Measurements from ENCODE around the gene SAG. TPM values are rescaled to one million over a fixed set of nuclear protein-coding genes. Genes with fewer than 3 reads are reported as not detected.
"Not testable (repeated sequence)": the region's sequence is repeated elsewhere in the genome, so short reads cannot be mapped to it uniquely, and the experiment has no call there.

SAG gene
- total and polyA plus RNA-seq, 3 experiments from 2014 or later: not detected

DNA sequence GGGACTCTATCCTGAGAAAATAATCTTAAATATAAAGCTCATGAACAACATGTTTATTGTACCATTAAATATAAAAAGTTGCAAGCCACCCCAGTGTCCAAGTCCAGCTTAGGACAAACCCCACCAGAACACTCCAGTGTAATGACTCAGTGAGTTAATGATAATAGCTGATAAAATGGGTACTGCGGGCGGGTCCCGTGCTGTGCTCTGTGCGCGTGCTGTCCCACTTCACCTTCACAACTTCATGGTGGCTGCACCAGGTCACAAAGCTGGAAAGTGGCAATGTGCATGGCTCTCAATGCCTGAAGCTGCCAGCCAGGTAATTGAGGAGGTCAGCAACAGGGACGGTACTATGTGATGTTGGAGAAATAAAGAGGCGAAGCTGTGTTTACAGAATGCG is 65.2 kb downstream of the SAG start:
- Histone ChIP-seq H3K9me3 (ENCODE audit: low read length) (no peaks in the 10 kb centered on the region), H3K36me3 (ENCODE audit: insufficient read depth, low read length) (no peaks in the 10 kb centered on the region), H3K27ac (ENCODE audit: low read depth, low read length) (no peak overlapping the region), H3K4me3 (ENCODE audit: low read length) (no peak overlapping the region), H3K27me3 (ENCODE audit: insufficient read depth, low read length, poor library complexity, severe bottlenecking) (no peaks in the 10 kb centered on the region), H3K4me1 (ENCODE audit: insufficient read depth, low read length) (no peaks in the 10 kb centered on the region)
- CTCF ChIA-PET: interaction anchor here (2.1 kb wide), 1 partner anchor 18 kb away, joined by 8 read pairs; the partner anchor contains the start of gene DGKD
- Mint-ChIP-seq H3K27ac (peak overlapping the region in 2 of 8 donors; percentile 50 to 58), H3K36me3 (peaks cover 6 to 43% (median 15%) of the 10 kb centered on the region in 3 donors), H3K9me3 (no peaks in the 10 kb centered on the region), H3K4me3 (no peak overlapping the region), H3K27me3 (no peaks in the 10 kb centered on the region), H3K4me1 (peaks cover 34 to 53% (median 44%) of the 10 kb centered on the region in 3 donors)
- no peak for DNase-seq
- POLR2A ChIA-PET: interaction anchor here (0.6 kb wide), 1 partner anchor 74 kb away, joined by 3 read pairs; no protein-coding TSS in a partner anchor

DNA sequence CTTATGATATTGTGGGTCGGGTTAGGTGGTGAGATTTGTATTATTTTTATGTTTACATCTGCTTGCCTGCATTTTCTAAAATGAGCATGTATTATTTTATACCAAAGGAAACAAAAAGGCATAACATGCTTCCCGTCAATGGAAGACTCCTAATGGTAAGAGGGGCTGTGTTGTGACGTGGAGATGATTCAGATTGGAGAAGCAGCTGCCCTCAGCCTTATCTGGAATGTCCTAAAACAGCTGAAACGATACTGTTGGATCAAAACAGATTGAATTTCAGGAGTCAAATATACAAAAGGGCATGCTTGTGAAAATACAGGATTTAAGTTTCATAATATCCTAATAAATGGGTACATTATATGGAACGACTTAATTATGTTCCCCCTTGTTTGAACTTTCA is 65.7 kb downstream of the SAG start:
- Mint-ChIP-seq H3K4me1 (peaks cover 34 to 53% (median 43%) of the 10 kb centered on the region in 3 donors), H3K27me3 (no peaks in the 10 kb centered on the region), H3K36me3 (peaks cover 6 to 42% (median 15%) of the 10 kb centered on the region in 3 donors), H3K27ac (peak overlapping the region in 1 of 8 donors; percentile 10), H3K9me3 (no peaks in the 10 kb centered on the region), H3K4me3 (no peak overlapping the region)
- no peaks in the 10 kb centered on the region for H3K4me1 ChIP-seq (ENCODE audit: insufficient read depth, low read length)
- ChIA-PET POLR2A (interaction anchor here (0.6 kb wide), 1 partner anchor 75 kb away, joined by 3 read pairs; no protein-coding TSS in a partner anchor), CTCF (interaction anchor here (2.1 kb wide), 1 partner anchor 19 kb away, joined by 8 read pairs; the partner anchor contains the start of gene DGKD)
- H3K27me3 ChIP-seq (ENCODE audit: insufficient read depth, low read length, poor library complexity, severe bottlenecking): no peaks in the 10 kb centered on the region
- no peak overlapping the region for H3K4me3 ChIP-seq (ENCODE audit: low read length)
- H3K27ac ChIP-seq (ENCODE audit: low read depth, low read length): no peak overlapping the region
- no peaks in the 10 kb centered on the region for H3K9me3 ChIP-seq (ENCODE audit: low read length)
- DNase-seq: no peak
- no peaks in the 10 kb centered on the region for H3K36me3 ChIP-seq (ENCODE audit: insufficient read depth, low read length)

DNA sequence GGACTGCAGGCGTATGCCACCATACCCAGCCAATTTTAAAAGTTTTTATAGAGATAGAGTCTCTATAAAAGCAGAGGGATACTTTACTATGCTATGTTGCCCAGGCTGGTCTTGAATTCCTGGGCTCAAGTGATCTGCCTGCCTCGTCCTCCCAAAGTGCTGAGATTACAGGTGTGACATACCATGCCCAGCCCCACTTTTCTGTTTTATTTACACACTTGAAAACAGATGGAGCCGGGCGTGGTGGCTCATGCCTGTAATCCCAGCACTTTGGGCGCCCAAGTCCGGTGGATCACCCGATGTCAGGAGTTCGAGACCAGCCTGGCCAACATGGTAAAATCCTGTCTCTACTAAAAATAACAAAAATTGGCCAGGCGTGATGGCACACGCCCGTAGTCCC is 67.2 kb downstream of the SAG start:
- H3K27ac Mint-ChIP-seq: peak overlapping the region in 1 of 8 donors; percentile 46
- H3K9me3 Mint-ChIP-seq; H3K27me3 Mint-ChIP-seq; H3K9me3 ChIP-seq (ENCODE audit: low read length); H3K27ac ChIP-seq (ENCODE audit: low read depth, low read length); H3K4me1 ChIP-seq (ENCODE audit: insufficient read depth, low read length); POLR2A ChIA-PET; H3K4me3 Mint-ChIP-seq; DNase-seq; H3K36me3 ChIP-seq (ENCODE audit: insufficient read depth, low read length); H3K27me3 ChIP-seq (ENCODE audit: insufficient read depth, low read length, poor library complexity, severe bottlenecking); H3K4me3 ChIP-seq (ENCODE audit: low read length): not testable (repeated sequence)
- peaks cover 34 to 52% (median 44%) of the 10 kb centered on the region in 3 donors for H3K4me1 Mint-ChIP-seq
- H3K36me3 Mint-ChIP-seq: peaks cover 6 to 42% (median 13%) of the 10 kb centered on the region in 3 donors
- CTCF ChIA-PET: interaction anchor here (2.1 kb wide), 1 partner anchor 20 kb away, joined by 8 read pairs; the partner anchor contains the start of gene DGKD

DNA sequence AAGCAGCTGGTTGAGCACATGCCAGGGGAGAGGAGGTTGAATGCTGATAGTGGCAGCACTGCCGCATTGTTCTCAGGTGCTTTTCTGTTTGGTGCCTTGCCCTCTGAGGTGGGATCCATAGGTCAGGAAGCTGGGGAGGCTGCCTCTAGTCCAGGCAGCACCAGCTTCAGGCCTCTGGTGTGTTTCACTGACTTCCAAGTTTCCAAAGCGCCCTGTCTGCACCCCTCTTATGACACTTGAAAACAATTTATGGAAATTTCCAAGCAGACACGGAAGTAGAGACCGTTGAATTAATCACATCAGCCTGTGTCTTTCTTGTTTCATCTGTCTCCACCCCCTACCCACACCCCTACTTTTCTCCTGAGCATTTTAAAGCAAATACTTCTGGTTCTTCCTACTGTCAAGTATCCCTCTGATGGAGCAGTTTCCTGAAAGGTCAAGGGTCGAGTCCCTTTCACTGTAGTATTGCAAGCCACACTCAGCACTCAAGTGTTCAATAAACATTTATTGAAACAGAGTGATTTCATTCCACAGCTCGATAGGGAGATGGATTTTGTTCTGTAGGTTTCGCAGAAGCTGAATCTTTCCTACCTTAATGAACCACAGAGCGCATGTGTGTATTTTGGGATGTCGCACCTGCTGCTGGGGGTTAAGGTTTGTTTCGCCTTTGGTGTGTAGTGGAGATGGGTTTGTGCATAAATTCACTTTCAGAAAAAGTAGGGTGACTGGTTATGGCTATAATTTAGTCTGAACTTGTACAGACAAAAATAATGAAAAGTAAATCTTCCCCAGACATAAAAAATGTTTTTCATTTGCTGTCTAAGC is 68.1 kb downstream of the SAG start:
- Mint-ChIP-seq H3K36me3 (peaks cover 6 to 43% (median 16%) of the 10 kb centered on the region in 3 donors), H3K4me1 (peaks cover 41 to 55% (median 48%) of the 10 kb centered on the region in 3 donors), H3K9me3 (no peaks in the 10 kb centered on the region), H3K27me3 (no peaks in the 10 kb centered on the region), H3K4me3 (no peak overlapping the region), H3K27ac (peak overlapping the region in 6 of 8 donors; percentile 1 to 88 (median 56))
- no peaks in the 10 kb centered on the region for H3K36me3 ChIP-seq (ENCODE audit: insufficient read depth, low read length)
- H3K27ac ChIP-seq (ENCODE audit: low read depth, low read length): no peak overlapping the region
- H3K4me3 ChIP-seq (ENCODE audit: low read length): no peak overlapping the region
- no peaks in the 10 kb centered on the region for H3K27me3 ChIP-seq (ENCODE audit: insufficient read depth, low read length, poor library complexity, severe bottlenecking)
- ChIA-PET POLR2A (no interaction called here), CTCF (no interaction called here)
- peaks cover 6% of the 10 kb centered on the region for H3K4me1 ChIP-seq (ENCODE audit: insufficient read depth, low read length)
- no peaks in the 10 kb centered on the region for H3K9me3 ChIP-seq (ENCODE audit: low read length)
- no peak for DNase-seq

DNA sequence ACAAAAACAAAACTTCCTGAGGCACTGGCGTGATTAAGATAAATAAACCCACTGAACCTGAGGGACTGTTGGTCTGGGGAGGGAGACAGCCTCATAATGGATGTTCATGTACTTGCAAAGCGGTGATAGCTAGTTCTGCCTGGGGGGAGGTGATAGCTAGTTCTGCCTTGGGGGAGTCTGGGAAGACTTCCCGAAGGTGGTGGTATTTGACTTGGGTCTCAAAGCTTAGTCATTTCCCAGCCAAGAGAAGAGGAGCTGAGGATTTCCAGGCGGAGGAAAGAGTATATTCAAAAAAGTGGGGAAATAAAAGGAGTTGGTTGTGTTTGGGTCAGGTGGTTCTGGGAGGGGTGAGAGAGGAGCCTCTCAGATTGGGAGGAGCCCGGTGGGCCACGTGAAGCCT is 71.4 kb downstream of the SAG start:
- H3K27ac ChIP-seq (ENCODE audit: low read depth, low read length): no peak overlapping the region
- Mint-ChIP-seq H3K4me3 (no peak overlapping the region), H3K4me1 (peaks cover 57 to 70% (median 62%) of the 10 kb centered on the region in 3 donors), H3K36me3 (peaks cover 6 to 27% (median 14%) of the 10 kb centered on the region in 3 donors), H3K27ac (peak overlapping the region in 6 of 8 donors; percentile 20 to 93 (median 51)), H3K27me3 (no peaks in the 10 kb centered on the region), H3K9me3 (no peaks in the 10 kb centered on the region)
- ChIA-PET POLR2A (interaction anchor here (1.6 kb wide), 1 partner anchor 48 kb away, joined by 4 read pairs; no protein-coding TSS in a partner anchor), CTCF (interaction anchor here (1.0 to 1.3 kb wide), 3 partner anchors 18 to 64 kb away, joined by 3 read pairs; no protein-coding TSS in a partner anchor)
- H3K4me1 ChIP-seq (ENCODE audit: insufficient read depth, low read length): peaks cover 30% of the 10 kb centered on the region
- no peaks in the 10 kb centered on the region for H3K27me3 ChIP-seq (ENCODE audit: insufficient read depth, low read length, poor library complexity, severe bottlenecking)
- no peak overlapping the region for H3K4me3 ChIP-seq (ENCODE audit: low read length)
- no peaks in the 10 kb centered on the region for H3K36me3 ChIP-seq (ENCODE audit: insufficient read depth, low read length)
- DNase-seq: no peak
- H3K9me3 ChIP-seq (ENCODE audit: low read length): no peaks in the 10 kb centered on the region

DNA sequence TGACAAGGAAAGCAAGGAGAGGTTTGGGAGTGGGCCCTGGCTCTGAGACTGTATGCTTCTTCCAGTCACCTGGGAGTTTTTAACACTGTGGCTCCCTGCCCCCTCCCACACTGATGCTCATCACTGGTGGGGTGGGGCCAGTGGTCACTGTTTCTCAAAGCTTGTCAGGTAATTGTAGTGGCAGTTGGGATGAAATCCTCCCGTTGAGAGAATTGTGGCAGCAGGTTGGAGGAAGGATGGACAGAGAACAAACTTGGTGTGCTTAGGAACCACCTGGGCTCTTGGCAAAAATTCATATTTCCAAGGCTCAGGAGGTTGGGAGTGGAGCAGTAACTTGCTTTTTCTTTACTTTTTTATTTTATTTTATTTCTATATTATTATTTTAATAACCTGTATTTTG is 71.8 kb downstream of the SAG start:
- Mint-ChIP-seq H3K27ac (peak overlapping the region in 4 of 8 donors; percentile 45 to 70 (median 57)), H3K36me3 (peaks cover 6 to 26% (median 17%) of the 10 kb centered on the region in 3 donors)

DNA sequence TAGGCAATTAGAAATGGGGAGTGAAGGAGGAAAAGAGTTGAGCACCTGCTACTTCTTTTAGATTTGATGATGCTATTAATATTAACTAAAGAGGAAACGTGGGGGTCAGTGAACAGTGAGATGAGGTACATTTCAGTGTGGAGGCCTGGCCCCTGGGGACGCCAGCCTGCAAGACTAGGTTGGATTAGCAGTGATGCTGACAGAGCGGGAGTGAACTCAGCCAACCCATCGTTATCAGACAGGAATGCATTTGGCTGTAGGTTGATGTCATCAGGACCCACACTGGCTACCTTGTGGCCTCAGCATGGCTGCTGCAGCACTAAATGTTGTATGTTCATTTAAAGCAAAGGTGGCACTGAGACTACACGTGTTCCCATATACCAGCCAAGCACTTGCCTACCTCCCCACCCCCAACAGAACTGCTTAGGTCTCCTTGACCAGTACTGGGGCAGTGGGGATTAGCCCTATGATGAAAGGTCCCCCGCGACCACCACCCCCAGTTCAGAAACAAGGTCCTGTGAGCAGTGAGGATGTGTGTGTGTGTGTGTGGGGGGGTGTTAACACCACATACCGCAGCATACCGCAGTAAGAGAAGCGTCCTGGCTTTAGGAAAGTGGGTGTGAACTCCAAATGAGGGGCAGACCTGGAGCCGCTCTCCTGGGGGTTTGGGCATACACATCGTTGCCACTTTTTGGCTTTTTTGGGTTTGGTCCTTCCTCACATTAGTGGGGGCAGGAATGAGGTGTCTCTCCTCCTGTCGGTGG is 72.7 kb downstream of the SAG start:
- Mint-ChIP-seq H3K9me3 (no peaks in the 10 kb centered on the region), H3K27ac (peak overlapping the region in 7 of 8 donors; percentile 62 to 85 (median 70)), H3K27me3 (peaks cover 0 to 2% of the 10 kb centered on the region in 2 donors), H3K36me3 (peaks cover 6 to 21% (median 17%) of the 10 kb centered on the region in 3 donors), H3K4me1 (peaks cover 67 to 81% (median 75%) of the 10 kb centered on the region in 3 donors), H3K4me3 (peak overlapping the region; percentile 25 to 72 (median 63))
- Histone ChIP-seq H3K4me1 (ENCODE audit: insufficient read depth, low read length) (peaks cover 43% of the 10 kb centered on the region), H3K4me3 (ENCODE audit: low read length) (no peak overlapping the region), H3K9me3 (ENCODE audit: low read length) (no peaks in the 10 kb centered on the region), H3K27me3 (ENCODE audit: insufficient read depth, low read length, poor library complexity, severe bottlenecking) (no peaks in the 10 kb centered on the region), H3K27ac (ENCODE audit: low read depth, low read length) (no peak overlapping the region), H3K36me3 (ENCODE audit: insufficient read depth, low read length) (no peaks in the 10 kb centered on the region)
- ChIA-PET CTCF (interaction anchor here (1.0 to 1.3 kb wide), 2 partner anchors 63 kb away, joined by 3 read pairs; no protein-coding TSS in a partner anchor), POLR2A (no interaction called here)
- no peak for DNase-seq

More for the DNA sequence above, 71.8 kb downstream of the SAG start:
- no peak for DNase-seq
- Histone ChIP-seq H3K36me3 (ENCODE audit: insufficient read depth, low read length) (no peaks in the 10 kb centered on the region), H3K27ac (ENCODE audit: low read depth, low read length) (no peak overlapping the region), H3K4me3 (ENCODE audit: low read length) (no peak overlapping the region), H3K4me1 (ENCODE audit: insufficient read depth, low read length) (peaks cover 34% of the 10 kb centered on the region), H3K9me3 (ENCODE audit: low read length) (no peaks in the 10 kb centered on the region), H3K27me3 (ENCODE audit: insufficient read depth, low read length, poor library complexity, severe bottlenecking) (no peaks in the 10 kb centered on the region)
- peaks cover 61 to 74% (median 66%) of the 10 kb centered on the region in 3 donors for H3K4me1 Mint-ChIP-seq
- no peaks in the 10 kb centered on the region for H3K9me3 Mint-ChIP-seq
- peaks cover 0 to 2% of the 10 kb centered on the region in 2 donors for H3K27me3 Mint-ChIP-seq
- H3K4me3 Mint-ChIP-seq: no peak overlapping the region
- CTCF ChIA-PET: interaction anchor here (1.0 to 1.3 kb wide), 2 partner anchors 51 to 64 kb away, joined by 3 read pairs; no protein-coding TSS in a partner anchor
- POLR2A ChIA-PET: no interaction called here
